Fibroblast of lung (primary cell): ENCODE measurements around the gene VPS35.
"Not testable (repeated sequence)": the region's sequence is repeated elsewhere in the genome, so short reads cannot be mapped to it uniquely, and the experiment has no call there.

Experiments
- EZH2 ChIP-seq: IDR thresholded peaks from 2 replicates; pipeline ENCODE4 v1.5.1; 2012; ENCODE audit warnings: low read length, control low read depth, mild to moderate bottlenecking; ENCODE audit errors: missing control alignments
- TF ChIP-seq, protein P1 (sequence below), 2 donors: IDR thresholded peaks in 1 of 2; conservative IDR thresholded peaks in 1 of 2; 1 replicate in 1 of 2; 2 replicates in 1 of 2; pipeline ENCODE4 v1.5.1; 2011 to 2012; ENCODE audit warnings: low read length in 2 of 2, control low read depth in 1 of 2, inconsistent platforms in 1 of 2, low read depth in 1 of 2, mild to moderate bottlenecking in 1 of 2

DNA sequence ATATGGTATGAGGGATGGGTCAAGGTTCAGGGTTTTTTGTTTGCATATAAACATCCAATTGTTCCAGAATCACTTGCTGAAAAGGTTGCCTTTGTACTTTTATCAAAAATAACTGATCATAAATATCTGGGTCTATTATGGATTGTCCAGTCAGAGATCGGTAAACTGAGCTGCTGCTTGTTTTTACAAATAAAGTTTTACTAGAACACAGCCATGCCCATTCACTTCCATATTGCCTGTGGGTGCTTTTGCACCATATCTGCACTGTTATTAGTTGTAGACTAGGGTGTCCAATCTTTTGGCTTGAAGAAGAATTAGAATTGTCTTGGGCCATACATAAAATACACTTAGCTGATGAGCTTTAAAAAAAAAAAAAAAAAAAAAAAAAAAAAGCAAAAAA is 11.0 kb downstream of the VPS35 start:
- TF ChIP-seq, protein P1, sequence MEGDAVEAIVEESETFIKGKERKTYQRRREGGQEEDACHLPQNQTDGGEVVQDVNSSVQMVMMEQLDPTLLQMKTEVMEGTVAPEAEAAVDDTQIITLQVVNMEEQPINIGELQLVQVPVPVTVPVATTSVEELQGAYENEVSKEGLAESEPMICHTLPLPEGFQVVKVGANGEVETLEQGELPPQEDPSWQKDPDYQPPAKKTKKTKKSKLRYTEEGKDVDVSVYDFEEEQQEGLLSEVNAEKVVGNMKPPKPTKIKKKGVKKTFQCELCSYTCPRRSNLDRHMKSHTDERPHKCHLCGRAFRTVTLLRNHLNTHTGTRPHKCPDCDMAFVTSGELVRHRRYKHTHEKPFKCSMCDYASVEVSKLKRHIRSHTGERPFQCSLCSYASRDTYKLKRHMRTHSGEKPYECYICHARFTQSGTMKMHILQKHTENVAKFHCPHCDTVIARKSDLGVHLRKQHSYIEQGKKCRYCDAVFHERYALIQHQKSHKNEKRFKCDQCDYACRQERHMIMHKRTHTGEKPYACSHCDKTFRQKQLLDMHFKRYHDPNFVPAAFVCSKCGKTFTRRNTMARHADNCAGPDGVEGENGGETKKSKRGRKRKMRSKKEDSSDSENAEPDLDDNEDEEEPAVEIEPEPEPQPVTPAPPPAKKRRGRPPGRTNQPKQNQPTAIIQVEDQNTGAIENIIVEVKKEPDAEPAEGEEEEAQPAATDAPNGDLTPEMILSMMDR (conservative IDR thresholded peaks at IDR 0.05 in 1 of 2, IDR thresholded peaks at IDR 0.05 in 1 of 2; ENCODE audit: low read depth in 1 of 2, low read length in 2 of 2): not testable (repeated sequence)
- TF ChIP-seq EZH2: not testable (repeated sequence)
